ENCODE measurements around the gene GRM5.
A peak's percentile ranks its signal among the peaks of the same experiment; 100 is the strongest.

GRM5 gene

DNA sequence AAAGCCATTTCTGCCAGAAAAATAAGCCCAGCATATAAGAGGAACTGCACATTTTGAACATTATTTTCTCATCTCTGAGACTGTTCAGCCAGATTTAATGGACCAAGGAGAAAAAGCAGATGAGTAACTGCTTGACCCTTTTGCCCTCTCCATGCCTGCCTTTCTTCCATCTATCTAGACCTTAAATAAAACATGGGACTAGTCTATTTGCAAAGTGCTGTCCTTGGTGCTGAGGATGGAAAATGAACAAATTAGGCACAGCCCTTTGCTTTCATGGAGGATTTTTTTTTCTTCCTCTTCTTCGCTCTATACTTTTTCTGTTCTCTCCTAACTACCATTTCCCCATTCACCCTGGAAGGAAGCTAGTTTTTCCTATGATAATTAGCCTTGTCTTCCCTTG, 361.3 kb downstream of the GRM5 start:
- TF ChIP-seq CTCF (conservative IDR thresholded peaks at IDR 0.05; ENCODE audit: low read depth, low read length): no peak
- DNase-seq (ENCODE audit: low read depth): peak; percentile 4
- no peak overlapping the region for H3K4me3 ChIP-seq (ENCODE audit: low read depth, low read length)

DNA sequence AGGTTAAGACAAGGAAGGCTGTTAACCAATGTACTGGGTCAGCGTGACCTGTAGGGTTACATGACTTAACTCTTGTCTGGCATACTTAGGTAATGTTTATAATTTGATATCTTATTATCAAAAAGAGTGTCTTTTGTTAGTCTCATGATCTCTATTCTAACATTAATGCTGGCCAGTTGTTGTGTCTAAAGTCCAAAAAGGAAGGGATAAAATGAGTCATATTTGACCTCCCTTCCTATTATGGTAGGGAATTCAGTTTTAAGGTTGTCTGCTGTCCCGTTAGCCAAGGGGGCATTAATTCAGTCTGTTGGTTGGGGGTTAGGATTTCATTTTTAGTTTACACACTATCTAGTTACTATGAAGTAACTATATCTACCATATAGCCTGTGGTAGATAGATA, 364.0 kb downstream of the GRM5 start:
- no peak overlapping the region for H3K4me3 ChIP-seq (ENCODE audit: low read depth, low read length)
- no peak for TF ChIP-seq CTCF (conservative IDR thresholded peaks at IDR 0.05; ENCODE audit: low read depth, low read length)
- no peak for DNase-seq (ENCODE audit: low read depth)

- no peak for TF ChIP-seq CTCF (conservative IDR thresholded peaks at IDR 0.05; ENCODE audit: low read depth, low read length)
- no peak for DNase-seq (ENCODE audit: low read depth)
- H3K4me3 ChIP-seq (ENCODE audit: low read depth, low read length): no peak overlapping the region
Observed at GRCh38 chr11:88697139-88697538, 368.6 kb downstream of the GRM5 start.

GRCh38 chr11:88695689-88696414, 369.9 kb downstream of the GRM5 start:
- TF ChIP-seq CTCF (conservative IDR thresholded peaks at IDR 0.05; ENCODE audit: low read depth, low read length): no peak
- H3K4me3 ChIP-seq (ENCODE audit: low read depth, low read length): no peak overlapping the region
- DNase-seq (ENCODE audit: low read depth): no peak

- no peak overlapping the region for H3K4me3 ChIP-seq (ENCODE audit: low read depth, low read length)
- TF ChIP-seq CTCF (conservative IDR thresholded peaks at IDR 0.05; ENCODE audit: low read depth, low read length): no peak
- DNase-seq (ENCODE audit: low read depth): no peak
Observed at GRCh38 chr11:88692306-88693086, 373.3 kb downstream of the GRM5 start.

- no peak overlapping the region for H3K4me3 ChIP-seq (ENCODE audit: low read depth, low read length)
- no peak for DNase-seq (ENCODE audit: low read depth)
- no peak for TF ChIP-seq CTCF (conservative IDR thresholded peaks at IDR 0.05; ENCODE audit: low read depth, low read length)
Observed at GRCh38 chr11:88689548-88690240, 376.1 kb downstream of the GRM5 start.

All from choroid plexus epithelial cell (primary cell).